HCT116 (cell line): Measurements from ENCODE around the gene CNTNAP2. TPM values are rescaled to one million over a fixed set of nuclear protein-coding genes. Genes with fewer than 3 reads are reported as not detected.

Experiments used
- ATAC-seq: fragments of 200-7000 bp; cut with Tn5 transposase; 2 replicates; pipeline ENCODE4 v1.9.1; 2020; ENCODE audit warnings: mild to moderate bottlenecking, moderate library complexity
- BruUV-seq: library from RNA; stranded (reverse); fragments of 400-500 nt; replicated peaks from 2 replicates; lab custom pipeline; 2021; lab: Mats Ljungman, UMichigan
- CTCF ChIA-PET: fragments of 300-600 bp; sonication (Branson Sonifier 250); formaldehyde crosslinking; loops from one replicate; lab custom pipeline; 2021; ENCODE audit warnings: antibody characterized with exemption; lab: Charles Lee
- POLR2A ChIA-PET: fragments of 300-600, 350-600 bp; sonication (Branson Sonifier 250); formaldehyde crosslinking; loops from one replicate; lab custom pipeline; 2021; ENCODE audit warnings: antibody characterized with exemption; lab: Charles Lee
- RAD21 ChIA-PET, 2 experiments: fragments of 300-600 bp; sonication (Branson Sonifier 250); formaldehyde crosslinking; loops; one replicate each; lab custom pipeline; 2023; ENCODE audit warnings: low total read pairs in 2 of 2; ENCODE audit not compliant: uncharacterized antibody in 2 of 2, unreplicated experiment in 2 of 2, low non-redundant PET in 1 of 2; lab: Charles Lee
- DNase-seq: peaks from one replicate; pipeline ENCODE4 v3.0.0-alpha.2; 2010; ENCODE audit warnings: low read depth, low spot score
- H2AFZ ChIP-seq: fragments of 200-600 bp; shearing (Covaris generic), sonication (generic); 2 replicates; pipeline ENCODE4 v1.6.1; 2017; ENCODE audit warnings: low read depth, mixed run types, mixed read lengths, antibody characterized with exemption, low read length; ENCODE audit not compliant: poor library complexity, severe bottlenecking
- H3K27ac ChIP-seq: 2 replicates; pipeline ENCODE4 v1.5.1; 2012; ENCODE audit warnings: low read depth, low read length
- H3K27me3 ChIP-seq: fragments of 200-600 bp; sonication (generic); 2 replicates; pipeline ENCODE4 v1.6.1; 2016; ENCODE audit warnings: mixed run types, low read length, mixed read lengths; ENCODE audit not compliant: insufficient read depth
- H3K36me3 ChIP-seq, 2 experiments: fragments of 200-500 bp in 1 of 2; fragments of 200-600 bp in 1 of 2; sonication (Bioruptor generic) in 1 of 2; sonication (generic) in 1 of 2; 2 replicates each; pipeline versions ENCODE4 v1.5.1 to v1.6.1; 2014 to 2016; ENCODE audit warnings: low read length in 2 of 2, inconsistent platforms in 1 of 2, mixed read lengths in 1 of 2, mixed run types in 1 of 2; ENCODE audit not compliant: insufficient read depth in 2 of 2, control insufficient read depth in 1 of 2
- H3K4me1 ChIP-seq, 2 experiments: fragments of 200-600 bp in 1 of 2; sonication (generic) in 1 of 2; 2 replicates each; pipeline versions ENCODE4 v1.5.1 to v1.6.1; 2012 to 2017; ENCODE audit warnings: low read length in 2 of 2, inconsistent platforms in 1 of 2, mild to moderate bottlenecking in 1 of 2, mixed read lengths in 1 of 2, mixed run types in 1 of 2, moderate library complexity in 1 of 2; ENCODE audit not compliant: insufficient read depth in 2 of 2, control insufficient read depth in 1 of 2
- H3K4me2 ChIP-seq: fragments of 200-600 bp; sonication (generic); 2 replicates; pipeline ENCODE4 v1.6.1; 2017; ENCODE audit warnings: mixed run types, low read length, mixed read lengths
- H3K4me3 ChIP-seq, 2 experiments: fragments of 200-600 bp in 1 of 2; sonication (generic) in 1 of 2; replicated peaks in 1 of 2; 2 replicates each; pipeline ENCODE4 v1.5.1; 2011 to 2016; ENCODE audit warnings: low read length in 2 of 2, control low read depth in 1 of 2, low read depth in 1 of 2, mild to moderate bottlenecking in 1 of 2, mixed read lengths in 1 of 2, mixed run types in 1 of 2
- H3K79me2 ChIP-seq: fragments of 200-600 bp; sonication (generic); 2 replicates; pipeline ENCODE4 v1.6.1; 2017; ENCODE audit warnings: mild to moderate bottlenecking, mixed run types, low read length, moderate library complexity, mixed read lengths; ENCODE audit not compliant: insufficient read depth
- H3K9ac ChIP-seq: fragments of 200-600 bp; sonication (generic); 2 replicates; pipeline ENCODE4 v1.6.1; 2016; ENCODE audit warnings: low read length, mixed read lengths
- H3K9me2 ChIP-seq: fragments of 200-600 bp; sonication (generic), shearing (Covaris generic); 2 replicates; pipeline ENCODE4 v1.6.1; 2017; ENCODE audit warnings: mixed run types, mild to moderate bottlenecking, moderate library complexity; ENCODE audit not compliant: insufficient read depth
- H3K9me3 ChIP-seq, 2 experiments: fragments of 200-500 bp in 1 of 2; fragments of 200-600 bp in 1 of 2; sonication (Bioruptor generic) in 1 of 2; sonication (generic) in 1 of 2; 2 replicates each; pipeline ENCODE4 v1.6.1; 2014 to 2017; ENCODE audit warnings: low read length in 2 of 2, mixed read lengths in 2 of 2, inconsistent platforms in 1 of 2, low read depth in 1 of 2, mild to moderate bottlenecking in 1 of 2, mixed run types in 1 of 2, moderate library complexity in 1 of 2; ENCODE audit not compliant: control insufficient read depth in 1 of 2, insufficient read depth in 1 of 2
- H4K20me1 ChIP-seq: fragments of 200-600 bp; sonication (generic), shearing (Covaris generic); 2 replicates; pipeline ENCODE4 v1.6.1; 2017; ENCODE audit warnings: mixed run types, mild to moderate bottlenecking, moderate library complexity; ENCODE audit not compliant: insufficient read depth
- CBX3 ChIP-seq: IDR thresholded peaks from 2 replicates; pipeline ENCODE4 v1.6.1; 2012; ENCODE audit warnings: low read depth
- CEBPB ChIP-seq: IDR thresholded peaks from 2 replicates; pipeline ENCODE4 v1.6.1; 2012; ENCODE audit warnings: low read depth
- EGR1 ChIP-seq: IDR thresholded peaks from 2 replicates; pipeline ENCODE4 v1.6.1; 2012; ENCODE audit warnings: low read depth
- EZH2 ChIP-seq: fragments of 200-600 bp; sonication (generic); IDR thresholded peaks from 2 replicates; pipeline ENCODE4 v1.6.1; 2017; ENCODE audit warnings: antibody characterized with exemption, mixed run types
- EZH2phosphoT487 ChIP-seq: fragments of 200-600 bp; IDR thresholded peaks from 2 replicates; pipeline ENCODE4 v1.6.1; 2018; ENCODE audit warnings: antibody characterized with exemption, borderline replicate concordance
- FOSL1 ChIP-seq: IDR thresholded peaks from 2 replicates; pipeline ENCODE4 v1.6.1; 2012; ENCODE audit warnings: low read depth
- JUND ChIP-seq: IDR thresholded peaks from 2 replicates; pipeline ENCODE4 v1.6.1; 2012
- POLR2A ChIP-seq: IDR thresholded peaks from 2 replicates; pipeline ENCODE4 v1.7.0; 2011; ENCODE audit warnings: borderline replicate concordance; ENCODE audit not compliant: insufficient read depth, insufficient read length; ENCODE audit errors: extremely low read depth
- POLR2AphosphoS5 ChIP-seq: IDR thresholded peaks from 2 replicates; pipeline ENCODE4 v1.6.1; 2011; ENCODE audit warnings: mild to moderate bottlenecking, low read depth, low read length, moderate library complexity
- RAD21 ChIP-seq: IDR thresholded peaks from 2 replicates; pipeline ENCODE4 v1.6.1; 2012; ENCODE audit warnings: low read depth, mild to moderate bottlenecking
- SIN3A ChIP-seq: IDR thresholded peaks from 2 replicates; pipeline ENCODE4 v1.6.1; 2012; ENCODE audit warnings: low read depth
- SP1 ChIP-seq: IDR thresholded peaks from 2 replicates; pipeline ENCODE4 v1.6.1; 2012; ENCODE audit warnings: low read depth
- TCF7L2 ChIP-seq: IDR thresholded peaks from 2 replicates; pipeline ENCODE4 v1.7.0; 2011; ENCODE audit warnings: borderline replicate concordance, inconsistent platforms; ENCODE audit not compliant: insufficient read depth, insufficient read length; ENCODE audit errors: extremely low read depth
- YY1 ChIP-seq: IDR thresholded peaks from 2 replicates; pipeline ENCODE4 v1.6.1; 2011; ENCODE audit warnings: low read length, low read depth, moderate library complexity, mild to moderate bottlenecking; ENCODE audit not compliant: insufficient replicate concordance; ENCODE audit errors: extremely low read depth
- ZNF274 ChIP-seq: fragments of 200-500 bp; sonication (Bioruptor generic); IDR thresholded peaks from 2 replicates; pipeline ENCODE4 v1.6.1; 2014; ENCODE audit warnings: mild to moderate bottlenecking, low read depth, low read length, inconsistent platforms
- intact Hi-C: fragments of 100-400 bp; cut with micrococcal nuclease; formaldehyde crosslinking; loops from 2 replicates; pipeline ENCODE4 v1.10.0; 2022
- total RNA-seq: library from RNA; stranded (reverse); gene quantifications from one replicate; pipeline ENCODE4 v1.2.1, GENCODE V29; 2021; ENCODE audit not compliant: unreplicated experiment
- TF ChIP-seq, protein P1 (sequence below), 3 experiments: fragments of 200-600 bp in 1 of 3; sonication (generic) in 1 of 3; IDR thresholded peaks in 2 of 3; conservative IDR thresholded peaks in 1 of 3; 2 replicates each; pipeline ENCODE4 v1.5.1; 2012 to 2017; ENCODE audit warnings: low read depth in 2 of 3, low read length in 2 of 3, antibody characterized with exemption in 1 of 3, borderline replicate concordance in 1 of 3, control low read depth in 1 of 3, mild to moderate bottlenecking in 1 of 3, mixed read lengths in 1 of 3, mixed run types in 1 of 3, moderate library complexity in 1 of 3; ENCODE audit not compliant: insufficient read depth in 1 of 3
- TF ChIP-seq, protein P2 (sequence below): IDR thresholded peaks from 2 replicates; pipeline ENCODE4 v1.6.1; 2012
- TF ChIP-seq, protein P3 (sequence below): IDR thresholded peaks from 2 replicates; pipeline ENCODE4 v1.6.1; 2012
- TF ChIP-seq, protein P4 (sequence below): IDR thresholded peaks from 2 replicates; pipeline ENCODE4 v1.6.1; 2011; ENCODE audit warnings: mild to moderate bottlenecking, low read length, moderate library complexity; ENCODE audit not compliant: insufficient replicate concordance; ENCODE audit errors: extremely low read depth
- TF ChIP-seq, protein P5 (sequence below): IDR thresholded peaks from 2 replicates; pipeline ENCODE4 v1.6.1; 2012; ENCODE audit warnings: low read depth

CNTNAP2 gene
- total RNA-seq, 1 experiment from 2014 or later, result 0.37 TPM

DNA sequence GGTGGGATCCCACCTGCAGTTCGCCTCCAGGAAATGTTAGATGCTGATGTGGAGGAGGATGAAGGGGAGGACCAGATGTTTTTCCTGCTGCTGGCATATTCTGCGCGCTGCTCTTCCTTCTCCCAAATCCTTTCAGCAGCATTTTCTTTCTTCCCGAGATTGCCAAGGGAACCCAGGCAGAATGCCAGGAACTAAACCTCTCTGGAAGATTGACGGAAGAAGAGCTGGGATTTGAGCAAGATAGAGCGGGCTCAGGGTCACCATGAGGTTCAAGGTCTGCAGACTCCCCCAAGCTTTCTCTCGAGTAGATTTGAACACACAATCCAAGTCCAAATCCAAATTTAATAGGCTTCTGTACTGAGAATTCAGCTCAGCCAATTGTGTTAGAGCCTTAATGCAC is 2128.8 kb downstream of the CNTNAP2 start:
- POLR2A ChIA-PET, result no interaction called here
- DNase-seq (no peak), ATAC-seq (no peak)
- no peak overlapping the region for H3K9ac ChIP-seq
- no TSS peak for BruUV-seq
- H3K4me3 ChIP-seq, result no peak overlapping the region
- CTCF ChIA-PET, result no interaction called here
- peaks cover 0 to 3% of the 10 kb centered on the region in 2 experiments; a peak in 1 of 4 replicates for H3K4me1 ChIP-seq
- intact Hi-C loops, result no loop called here
- no peaks in the 10 kb centered on the region for H4K20me1 ChIP-seq
- H3K36me3 ChIP-seq, result no peaks in the 10 kb centered on the region
- no peak overlapping the region for H3K4me2 ChIP-seq
- no peak overlapping the region for H2AFZ ChIP-seq
- no peaks in the 10 kb centered on the region for H3K9me2 ChIP-seq
- TF ChIP-seq FOSL1 (no peak), CBX3 (no peak), YY1 (no peak), POLR2AphosphoS5 (no peak), ZNF274 (no peak), SIN3A (no peak), JUND (no peak), TCF7L2 (no peak), EZH2 (no peak), CEBPB (no peak), EZH2phosphoT487 (no peak), SP1 (no peak), POLR2A (no peak), RAD21 (no peak), EGR1 (no peak)
- TF ChIP-seq, protein P1, sequence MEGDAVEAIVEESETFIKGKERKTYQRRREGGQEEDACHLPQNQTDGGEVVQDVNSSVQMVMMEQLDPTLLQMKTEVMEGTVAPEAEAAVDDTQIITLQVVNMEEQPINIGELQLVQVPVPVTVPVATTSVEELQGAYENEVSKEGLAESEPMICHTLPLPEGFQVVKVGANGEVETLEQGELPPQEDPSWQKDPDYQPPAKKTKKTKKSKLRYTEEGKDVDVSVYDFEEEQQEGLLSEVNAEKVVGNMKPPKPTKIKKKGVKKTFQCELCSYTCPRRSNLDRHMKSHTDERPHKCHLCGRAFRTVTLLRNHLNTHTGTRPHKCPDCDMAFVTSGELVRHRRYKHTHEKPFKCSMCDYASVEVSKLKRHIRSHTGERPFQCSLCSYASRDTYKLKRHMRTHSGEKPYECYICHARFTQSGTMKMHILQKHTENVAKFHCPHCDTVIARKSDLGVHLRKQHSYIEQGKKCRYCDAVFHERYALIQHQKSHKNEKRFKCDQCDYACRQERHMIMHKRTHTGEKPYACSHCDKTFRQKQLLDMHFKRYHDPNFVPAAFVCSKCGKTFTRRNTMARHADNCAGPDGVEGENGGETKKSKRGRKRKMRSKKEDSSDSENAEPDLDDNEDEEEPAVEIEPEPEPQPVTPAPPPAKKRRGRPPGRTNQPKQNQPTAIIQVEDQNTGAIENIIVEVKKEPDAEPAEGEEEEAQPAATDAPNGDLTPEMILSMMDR (IDR thresholded peaks at IDR 0.05 in 2 of 3, conservative IDR thresholded peaks at IDR 0.05 in 1 of 3; ENCODE audit: borderline replicate concordance in 1 of 3, insufficient read depth in 1 of 3, low read depth in 2 of 3, low read length in 2 of 3), result no peak
- TF ChIP-seq, protein P2, sequence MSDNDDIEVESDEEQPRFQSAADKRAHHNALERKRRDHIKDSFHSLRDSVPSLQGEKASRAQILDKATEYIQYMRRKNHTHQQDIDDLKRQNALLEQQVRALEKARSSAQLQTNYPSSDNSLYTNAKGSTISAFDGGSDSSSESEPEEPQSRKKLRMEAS, result no peak
- TF ChIP-seq, protein P3, sequence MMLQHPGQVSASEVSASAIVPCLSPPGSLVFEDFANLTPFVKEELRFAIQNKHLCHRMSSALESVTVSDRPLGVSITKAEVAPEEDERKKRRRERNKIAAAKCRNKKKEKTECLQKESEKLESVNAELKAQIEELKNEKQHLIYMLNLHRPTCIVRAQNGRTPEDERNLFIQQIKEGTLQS, result no peak
- TF ChIP-seq, protein P4, sequence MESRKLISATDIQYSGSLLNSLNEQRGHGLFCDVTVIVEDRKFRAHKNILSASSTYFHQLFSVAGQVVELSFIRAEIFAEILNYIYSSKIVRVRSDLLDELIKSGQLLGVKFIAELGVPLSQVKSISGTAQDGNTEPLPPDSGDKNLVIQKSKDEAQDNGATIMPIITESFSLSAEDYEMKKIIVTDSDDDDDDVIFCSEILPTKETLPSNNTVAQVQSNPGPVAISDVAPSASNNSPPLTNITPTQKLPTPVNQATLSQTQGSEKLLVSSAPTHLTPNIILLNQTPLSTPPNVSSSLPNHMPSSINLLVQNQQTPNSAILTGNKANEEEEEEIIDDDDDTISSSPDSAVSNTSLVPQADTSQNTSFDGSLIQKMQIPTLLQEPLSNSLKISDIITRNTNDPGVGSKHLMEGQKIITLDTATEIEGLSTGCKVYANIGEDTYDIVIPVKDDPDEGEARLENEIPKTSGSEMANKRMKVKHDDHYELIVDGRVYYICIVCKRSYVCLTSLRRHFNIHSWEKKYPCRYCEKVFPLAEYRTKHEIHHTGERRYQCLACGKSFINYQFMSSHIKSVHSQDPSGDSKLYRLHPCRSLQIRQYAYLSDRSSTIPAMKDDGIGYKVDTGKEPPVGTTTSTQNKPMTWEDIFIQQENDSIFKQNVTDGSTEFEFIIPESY, result no peak
- TF ChIP-seq, protein P5, sequence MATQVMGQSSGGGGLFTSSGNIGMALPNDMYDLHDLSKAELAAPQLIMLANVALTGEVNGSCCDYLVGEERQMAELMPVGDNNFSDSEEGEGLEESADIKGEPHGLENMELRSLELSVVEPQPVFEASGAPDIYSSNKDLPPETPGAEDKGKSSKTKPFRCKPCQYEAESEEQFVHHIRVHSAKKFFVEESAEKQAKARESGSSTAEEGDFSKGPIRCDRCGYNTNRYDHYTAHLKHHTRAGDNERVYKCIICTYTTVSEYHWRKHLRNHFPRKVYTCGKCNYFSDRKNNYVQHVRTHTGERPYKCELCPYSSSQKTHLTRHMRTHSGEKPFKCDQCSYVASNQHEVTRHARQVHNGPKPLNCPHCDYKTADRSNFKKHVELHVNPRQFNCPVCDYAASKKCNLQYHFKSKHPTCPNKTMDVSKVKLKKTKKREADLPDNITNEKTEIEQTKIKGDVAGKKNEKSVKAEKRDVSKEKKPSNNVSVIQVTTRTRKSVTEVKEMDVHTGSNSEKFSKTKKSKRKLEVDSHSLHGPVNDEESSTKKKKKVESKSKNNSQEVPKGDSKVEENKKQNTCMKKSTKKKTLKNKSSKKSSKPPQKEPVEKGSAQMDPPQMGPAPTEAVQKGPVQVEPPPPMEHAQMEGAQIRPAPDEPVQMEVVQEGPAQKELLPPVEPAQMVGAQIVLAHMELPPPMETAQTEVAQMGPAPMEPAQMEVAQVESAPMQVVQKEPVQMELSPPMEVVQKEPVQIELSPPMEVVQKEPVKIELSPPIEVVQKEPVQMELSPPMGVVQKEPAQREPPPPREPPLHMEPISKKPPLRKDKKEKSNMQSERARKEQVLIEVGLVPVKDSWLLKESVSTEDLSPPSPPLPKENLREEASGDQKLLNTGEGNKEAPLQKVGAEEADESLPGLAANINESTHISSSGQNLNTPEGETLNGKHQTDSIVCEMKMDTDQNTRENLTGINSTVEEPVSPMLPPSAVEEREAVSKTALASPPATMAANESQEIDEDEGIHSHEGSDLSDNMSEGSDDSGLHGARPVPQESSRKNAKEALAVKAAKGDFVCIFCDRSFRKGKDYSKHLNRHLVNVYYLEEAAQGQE, result no peak
- no peaks in the 10 kb centered on the region for H3K9me3 ChIP-seq
- H3K79me2 ChIP-seq, result no peaks in the 10 kb centered on the region
- no peaks in the 10 kb centered on the region for H3K27me3 ChIP-seq
- H3K27ac ChIP-seq, result no peak overlapping the region
- RAD21 ChIA-PET, result no interaction called here
